GM23248 (cell line): ENCODE data around the gene ACO2.

ENCODE experiments used
- EZH2 ChIP-seq: fragments of 200-600 bp; sonication (generic); IDR thresholded peaks from 2 replicates; pipeline ENCODE4 v1.6.1; 2018; ENCODE audit warnings: antibody characterized with exemption, mild to moderate bottlenecking; ENCODE audit not compliant: insufficient read depth, poor library complexity, severe bottlenecking
- EZH2phosphoT487 ChIP-seq: fragments of 200-600 bp; sonication (generic); IDR thresholded peaks from 2 replicates; pipeline ENCODE4 v1.6.1; 2018; ENCODE audit warnings: antibody characterized with exemption, moderate library complexity, mild to moderate bottlenecking, low read depth; ENCODE audit not compliant: insufficient read depth

GRCh38 chr22:41488076-41488475 lies 19.2 kb downstream of the ACO2 start:
- TF ChIP-seq EZH2phosphoT487 (no peak), EZH2 (no peak)
